Activated naive CD8-positive, alpha-beta T cell treated with anti-CD3 and anti-CD28 coated beads for 36 hours (primary cell): Measurements from ENCODE around the gene VRK3. TPM values are rescaled to one million over a fixed set of nuclear protein-coding genes. Genes with fewer than 3 reads are reported as not detected.

Experiments
- DNase-seq: peaks from one replicate; pipeline ENCODE4 v3.0.0; 2021
- H3K27ac Mint-ChIP-seq: one replicate; pipeline ENCODE4 v1.8.0; 2022; ENCODE audit warnings: mild to moderate bottlenecking, moderate library complexity, mixed read lengths
- H3K27me3 Mint-ChIP-seq: one replicate; pipeline ENCODE4 v1.8.0; 2022; ENCODE audit warnings: mild to moderate bottlenecking, mixed read lengths
- H3K36me3 Mint-ChIP-seq: one replicate; pipeline ENCODE4 v1.8.0; 2021; ENCODE audit warnings: mild to moderate bottlenecking, mixed read lengths
- H3K4me1 Mint-ChIP-seq: one replicate; pipeline ENCODE4 v1.8.0; 2021; ENCODE audit warnings: mixed read lengths
- H3K4me3 Mint-ChIP-seq: one replicate; pipeline ENCODE4 v1.8.0; 2022; ENCODE audit warnings: mild to moderate bottlenecking, moderate library complexity, mixed read lengths
- H3K9me3 Mint-ChIP-seq: one replicate; pipeline ENCODE4 v1.8.0; 2022; ENCODE audit warnings: mixed read lengths
- total RNA-seq, 2 experiments: library from RNA; stranded (reverse); gene quantifications; one replicate each; pipeline ENCODE4 v1.2.3, GENCODE V29; 2021

Gene VRK3
- total RNA-seq, 2 experiments from 2014 or later = 43.1 to 48.8 TPM

DNA sequence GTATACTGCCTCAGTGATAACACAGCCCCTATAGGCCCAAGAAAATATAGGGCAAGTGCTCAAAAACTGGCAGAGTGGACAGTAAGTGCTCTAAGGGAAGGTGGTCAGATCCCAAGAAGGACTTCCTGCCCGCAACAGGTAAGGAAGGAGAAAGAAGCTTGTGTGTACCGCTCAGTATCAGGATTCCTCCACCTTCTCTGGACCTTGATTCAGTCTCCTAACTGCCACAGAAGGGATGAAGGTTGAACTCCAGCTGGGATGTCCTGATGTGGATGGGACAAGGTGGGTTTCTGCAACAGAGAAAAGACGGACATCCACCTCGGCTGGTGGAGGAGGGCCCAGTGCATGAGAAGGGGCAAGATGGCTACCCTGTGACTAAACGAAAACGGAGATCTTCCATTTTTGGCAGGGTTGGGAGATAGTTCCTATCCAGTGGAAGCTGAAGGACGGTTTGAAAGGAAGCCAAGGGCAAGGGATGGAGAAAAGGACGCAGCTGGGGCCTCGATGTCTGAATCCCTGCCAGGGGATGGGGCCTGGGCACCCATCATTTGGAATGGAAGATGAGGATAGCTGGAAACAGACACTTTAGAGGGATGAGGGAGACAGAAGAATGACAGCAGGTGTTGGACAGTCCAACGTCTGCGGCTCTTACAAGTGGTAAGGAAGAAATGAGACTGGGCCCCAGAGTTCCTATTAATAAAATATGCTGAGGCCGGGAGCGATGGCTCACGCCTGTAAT lies 97.5 kb downstream of the VRK3 start:
- H3K27ac Mint-ChIP-seq = peak overlapping the region; percentile 99
- peaks cover 10% of the 10 kb centered on the region for H3K27me3 Mint-ChIP-seq
- peaks cover 42% of the 10 kb centered on the region for H3K4me1 Mint-ChIP-seq
- peaks cover 5% of the 10 kb centered on the region for H3K9me3 Mint-ChIP-seq
- peak overlapping the region; percentile 97 for H3K4me3 Mint-ChIP-seq
- DNase-seq = no peak
- H3K36me3 Mint-ChIP-seq = peaks cover 58% of the 10 kb centered on the region

GRCh38 chr19:49926515-49926914 lies 98.7 kb downstream of the VRK3 start:
- Mint-ChIP-seq H3K27ac (no peak overlapping the region), H3K4me1 (peaks cover 43% of the 10 kb centered on the region), H3K4me3 (peak overlapping the region; percentile 52), H3K9me3 (peaks cover 5% of the 10 kb centered on the region), H3K36me3 (peaks cover 52% of the 10 kb centered on the region), H3K27me3 (peaks cover 10% of the 10 kb centered on the region)
- no peak for DNase-seq

Other genes starting within 250 kb of the VRK3 start
- 10 to 100 TPM; 28.7 to 30.9 TPM for gene FUZ, start 212.1 kb downstream of the VRK3 start, total RNA-seq
- 10 to 100 TPM; 41.6 to 44.8 TPM for gene MED25, start 207.1 kb downstream of the VRK3 start, total RNA-seq
- gene PTOV1, start 174.2 kb downstream of the VRK3 start, total RNA-seq = 10 to 100 TPM; 73.9 to 76.4 TPM
- gene PNKP, start 157.8 kb downstream of the VRK3 start, total RNA-seq = 100 to 1,000 TPM in 1 of 2 experiments, 10 to 100 TPM in 1; 78.9 to 143 TPM
- gene AKT1S1, start 148.0 kb downstream of the VRK3 start, total RNA-seq = 10 to 100 TPM; 21.0 to 22.7 TPM
- 10 to 100 TPM; 22.6 to 24.0 TPM for gene TBC1D17, start 147.7 kb downstream of the VRK3 start, total RNA-seq
- gene IL4I1, start 128.5 kb downstream of the VRK3 start, total RNA-seq = 1 to 10 TPM; 2.3 to 2.9 TPM
- 10 to 100 TPM; 23.4 to 25.4 TPM for gene ATF5, start 96.2 kb downstream of the VRK3 start, total RNA-seq
- gene NUP62, start 95.9 kb downstream of the VRK3 start, total RNA-seq = 100 to 1,000 TPM; 164 to 179 TPM
- gene SIGLEC11, start 64.2 kb downstream of the VRK3 start, total RNA-seq = not detected
- gene ZNF473, start 633 bp upstream of the VRK3 start, total RNA-seq = 1 to 10 TPM; 8.1 to 9.1 TPM
- gene IZUMO2, start 137.9 kb upstream of the VRK3 start, total RNA-seq = not detected
- gene MYH14, start 178.2 kb upstream of the VRK3 start, total RNA-seq = not detected